Cardiac muscle cell (in vitro differentiated cells and primary cell): ENCODE measurements around the gene VSTM1. TPM values are rescaled to one million over a fixed set of nuclear protein-coding genes. Genes with fewer than 3 reads are reported as not detected.

Source experiments
- DNase-seq, 2 donors: peaks; one replicate each; pipeline versions ENCODE4 v3.0.0 to v3.0.0-alpha.2; 2010 to 2017; ENCODE audit warnings: low read depth in 1 of 2, low spot score in 1 of 2
- H3K27ac ChIP-seq: fragments of 200-600 bp; sonication (generic); 2 replicates; pipeline ENCODE4 v1.5.1; 2016
- H3K27me3 ChIP-seq: fragments of 200-600 bp; sonication (generic); 2 replicates; pipeline ENCODE4 v1.6.0; 2016; ENCODE audit warnings: control low read depth
- H3K36me3 ChIP-seq: fragments of 200-600 bp; sonication (generic); 2 replicates; pipeline ENCODE4 v1.5.1; 2016; ENCODE audit warnings: control low read depth
- H3K4me1 ChIP-seq: fragments of 200-600 bp; sonication (generic); 2 replicates; pipeline ENCODE4 v1.8.1; 2017; ENCODE audit warnings: low read depth, mild to moderate bottlenecking, mixed run types
- H3K4me3 ChIP-seq: fragments of 200-600 bp; sonication (generic); 2 replicates; pipeline ENCODE4 v1.5.1; 2016; ENCODE audit warnings: mild to moderate bottlenecking
- H3K9me3 ChIP-seq: fragments of 200-600 bp; sonication (generic); 2 replicates; pipeline ENCODE4 v1.5.1; 2017; ENCODE audit warnings: low read depth, mild to moderate bottlenecking, control low read depth
- polyA plus RNA-seq: library from polyadenylated mRNA; unstranded; fragments of >200 nt; fragmentation: Nextera tagmentation; extraction: Ambion mirVana; gene quantifications from 2 replicates; pipeline ENCODE4 v1.2.1, GENCODE V29; 2016
- total RNA-seq: library from RNA; depleted of rRNA; stranded (reverse); fragments of >200 nt; gene quantifications from 2 replicates; pipeline ENCODE4 v1.2.3, GENCODE V29; 2016
- TF ChIP-seq, protein P1 (sequence below): IDR thresholded peaks from 2 replicates; pipeline ENCODE4 v1.5.1; 2012; ENCODE audit warnings: low read depth, mild to moderate bottlenecking, low read length

VSTM1 gene, protein sequence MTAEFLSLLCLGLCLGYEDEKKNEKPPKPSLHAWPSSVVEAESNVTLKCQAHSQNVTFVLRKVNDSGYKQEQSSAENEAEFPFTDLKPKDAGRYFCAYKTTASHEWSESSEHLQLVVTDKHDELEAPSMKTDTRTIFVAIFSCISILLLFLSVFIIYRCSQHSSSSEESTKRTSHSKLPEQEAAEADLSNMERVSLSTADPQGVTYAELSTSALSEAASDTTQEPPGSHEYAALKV
- not detected in 2 replicates for total RNA-seq
- polyA plus RNA-seq: not detected in 2 replicates

DNA sequence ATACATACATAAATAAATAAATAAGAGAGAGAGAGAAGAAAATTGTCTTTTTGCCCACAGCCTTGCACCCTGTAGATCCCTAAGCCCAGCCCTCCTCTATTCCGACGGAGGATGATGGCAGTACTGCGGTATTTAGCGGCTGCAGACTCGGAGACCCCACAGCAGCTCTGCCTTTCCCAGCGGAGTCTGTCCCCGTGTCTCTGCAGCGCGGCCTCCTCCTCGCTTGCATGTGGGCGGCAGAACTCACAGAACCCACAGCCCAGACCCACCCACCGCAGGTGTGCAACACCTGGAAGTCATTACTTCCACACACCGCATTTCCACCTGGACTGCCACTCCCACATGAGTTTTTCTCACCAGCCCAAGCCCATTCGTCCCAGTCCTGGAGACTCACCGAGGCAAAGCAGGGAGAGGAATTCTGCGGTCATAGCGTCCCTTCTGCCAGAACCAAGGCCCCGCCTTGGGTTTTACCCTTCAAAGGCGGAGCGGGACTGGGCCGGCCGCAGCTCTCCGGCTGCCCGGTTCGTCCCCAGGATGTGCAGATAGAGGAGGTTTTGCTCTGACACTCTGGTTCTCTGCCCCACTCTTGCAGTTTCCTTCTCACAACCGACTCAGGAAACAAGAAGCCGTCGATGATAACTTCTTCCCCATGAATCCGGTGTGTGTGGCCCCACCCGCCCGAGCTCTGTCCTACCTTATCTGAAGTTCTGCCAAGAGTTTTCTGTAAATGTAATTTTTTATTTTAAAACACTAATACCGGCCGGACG, at the start of gene VSTM1:
Gene VSTM1 (minus strand): TSS at position 548 of the 767 bp plus-strand sequence. CDS start 120 bp downstream, at position 428.
- H3K4me3 ChIP-seq: no peak within 1 kb of the TSS
- TF ChIP-seq, protein P1, sequence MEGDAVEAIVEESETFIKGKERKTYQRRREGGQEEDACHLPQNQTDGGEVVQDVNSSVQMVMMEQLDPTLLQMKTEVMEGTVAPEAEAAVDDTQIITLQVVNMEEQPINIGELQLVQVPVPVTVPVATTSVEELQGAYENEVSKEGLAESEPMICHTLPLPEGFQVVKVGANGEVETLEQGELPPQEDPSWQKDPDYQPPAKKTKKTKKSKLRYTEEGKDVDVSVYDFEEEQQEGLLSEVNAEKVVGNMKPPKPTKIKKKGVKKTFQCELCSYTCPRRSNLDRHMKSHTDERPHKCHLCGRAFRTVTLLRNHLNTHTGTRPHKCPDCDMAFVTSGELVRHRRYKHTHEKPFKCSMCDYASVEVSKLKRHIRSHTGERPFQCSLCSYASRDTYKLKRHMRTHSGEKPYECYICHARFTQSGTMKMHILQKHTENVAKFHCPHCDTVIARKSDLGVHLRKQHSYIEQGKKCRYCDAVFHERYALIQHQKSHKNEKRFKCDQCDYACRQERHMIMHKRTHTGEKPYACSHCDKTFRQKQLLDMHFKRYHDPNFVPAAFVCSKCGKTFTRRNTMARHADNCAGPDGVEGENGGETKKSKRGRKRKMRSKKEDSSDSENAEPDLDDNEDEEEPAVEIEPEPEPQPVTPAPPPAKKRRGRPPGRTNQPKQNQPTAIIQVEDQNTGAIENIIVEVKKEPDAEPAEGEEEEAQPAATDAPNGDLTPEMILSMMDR: no peak
- no peaks in the 10 kb centered on the region for H3K4me1 ChIP-seq
- H3K27ac ChIP-seq: no peak within 1 kb of the TSS
- DNase-seq: no peak
- H3K36me3 ChIP-seq: no peaks in the 10 kb centered on the region
- H3K9me3 ChIP-seq: no peaks in the 10 kb centered on the region
- no peaks in the 10 kb centered on the region for H3K27me3 ChIP-seq

DNA sequence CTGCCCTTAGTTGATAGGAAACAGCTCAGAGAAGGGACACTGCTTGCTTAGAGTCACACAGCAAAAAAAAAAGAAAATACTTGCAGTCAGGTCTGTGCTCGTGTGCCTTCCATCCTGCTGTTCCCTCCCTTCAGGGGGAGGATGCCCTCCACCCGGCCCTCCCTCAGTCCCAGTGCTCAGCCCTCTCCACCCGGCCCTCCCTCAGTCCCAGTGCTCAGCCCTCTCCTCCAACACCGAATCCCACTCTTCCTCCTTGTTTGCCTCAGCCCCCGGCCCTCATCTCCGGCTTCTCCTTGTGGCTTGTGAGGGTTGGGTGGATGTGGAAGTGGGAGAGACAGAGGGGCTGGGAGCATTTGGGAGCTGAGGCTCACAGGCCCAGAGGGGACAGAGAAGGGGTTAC, 46.0 kb upstream of the VSTM1 start:
- DNase-seq: no peak
- TF ChIP-seq, protein P1: no peak
- Histone ChIP-seq H3K27me3 (no peaks in the 10 kb centered on the region), H3K4me3 (no peak overlapping the region), H3K36me3 (peaks cover 27% of the 10 kb centered on the region), H3K4me1 (peaks cover 4% of the 10 kb centered on the region), H3K9me3 (no peaks in the 10 kb centered on the region), H3K27ac (no peak overlapping the region)

DNA sequence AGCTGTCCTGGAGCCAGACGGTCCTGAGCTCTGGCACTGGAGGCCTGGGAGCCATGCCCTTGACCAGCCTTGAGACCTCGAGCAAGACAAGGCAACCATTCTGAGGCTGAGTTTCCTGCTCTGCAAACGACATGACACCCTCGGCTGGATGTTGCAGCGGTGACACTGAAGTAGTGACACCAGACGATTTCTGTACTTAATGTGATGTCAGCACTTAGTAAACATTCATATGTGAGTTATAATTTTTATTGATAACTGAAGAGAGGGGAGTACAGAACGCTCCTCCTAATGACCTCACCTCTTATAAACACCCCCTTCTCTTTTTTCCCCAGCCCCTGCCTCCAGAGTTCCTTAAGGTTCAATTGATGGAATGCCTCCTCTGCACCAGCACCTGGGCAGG, 44.8 kb upstream of the VSTM1 start:
- Histone ChIP-seq H3K36me3 (peaks cover 27% of the 10 kb centered on the region), H3K4me3 (no peak overlapping the region), H3K27ac (no peak overlapping the region), H3K4me1 (no peaks in the 10 kb centered on the region), H3K27me3 (no peaks in the 10 kb centered on the region), H3K9me3 (no peaks in the 10 kb centered on the region)
- TF ChIP-seq, protein P1: no peak
- DNase-seq: no peak

DNA sequence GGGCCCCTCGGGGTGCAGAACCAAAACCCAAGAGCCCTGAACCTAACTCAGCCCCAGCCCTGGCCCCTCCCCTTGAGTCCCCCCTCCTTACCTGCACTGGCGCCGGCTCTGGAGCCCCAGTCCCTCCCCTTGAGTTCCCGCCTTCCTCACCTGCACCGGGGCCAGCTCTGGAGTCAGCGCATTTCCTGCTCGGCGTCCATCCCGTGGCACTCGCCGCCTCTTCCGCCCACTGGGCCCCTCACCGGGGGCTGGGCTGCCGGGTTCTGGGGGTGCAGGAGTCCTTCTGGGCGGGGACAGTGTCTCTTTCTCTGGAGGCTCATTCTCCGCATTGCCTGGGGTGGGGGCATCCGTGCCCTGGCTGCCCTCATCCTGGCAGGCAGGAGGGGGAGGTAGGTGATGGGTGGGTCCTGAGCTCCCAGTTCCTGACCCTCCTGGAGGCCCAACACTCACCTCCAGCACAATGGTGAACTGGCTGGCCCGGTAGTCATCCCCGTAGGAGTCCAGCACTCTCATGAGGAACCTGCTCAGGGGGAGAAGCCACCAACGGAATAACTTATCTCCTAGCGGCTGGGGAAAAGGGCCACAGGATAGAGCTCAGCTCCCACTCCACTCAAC, 44.3 kb upstream of the VSTM1 start:
- Histone ChIP-seq H3K4me3 (no peak overlapping the region), H3K36me3 (peaks cover 27% of the 10 kb centered on the region), H3K27ac (no peak overlapping the region), H3K4me1 (no peaks in the 10 kb centered on the region), H3K27me3 (no peaks in the 10 kb centered on the region), H3K9me3 (no peaks in the 10 kb centered on the region)
- TF ChIP-seq, protein P1: no peak
- no peak for DNase-seq

DNA sequence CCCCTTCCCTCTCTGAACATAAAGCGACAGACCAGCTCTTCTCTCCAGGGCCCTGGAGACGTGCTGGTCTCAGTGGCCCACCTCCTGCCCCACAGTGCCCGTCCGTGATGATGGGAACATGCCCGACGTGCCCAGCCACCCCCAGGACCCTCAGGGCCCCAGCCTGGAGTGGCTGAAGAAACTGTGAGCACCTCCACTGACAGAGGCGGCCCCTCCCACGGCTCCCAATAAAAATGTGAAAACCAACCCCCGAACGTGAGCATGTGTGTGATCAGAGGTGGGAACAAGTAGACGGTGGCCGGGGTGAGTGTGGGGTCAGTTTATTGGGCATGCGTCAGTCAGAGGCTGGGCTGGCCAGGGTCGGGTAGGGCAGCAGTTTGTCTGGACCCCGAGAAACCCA, 43.0 kb upstream of the VSTM1 start:
- peaks cover 27% of the 10 kb centered on the region for H3K36me3 ChIP-seq
- no peak for DNase-seq

More for the DNA sequence above, 43.0 kb upstream of the VSTM1 start:
- Histone ChIP-seq H3K4me3 (no peak overlapping the region), H3K27ac (no peak overlapping the region), H3K27me3 (no peaks in the 10 kb centered on the region), H3K4me1 (no peaks in the 10 kb centered on the region), H3K9me3 (no peaks in the 10 kb centered on the region)
- TF ChIP-seq, protein P1: no peak
